Measurements from ENCODE around the gene REP15. TPM values are rescaled to one million over a fixed set of nuclear protein-coding genes. Genes with fewer than 3 reads are reported as not detected.

Gene REP15
- total RNA-seq, 4 donors from 2014 or later, result 1.8 to 7.2 (median 2.0) TPM

DNA sequence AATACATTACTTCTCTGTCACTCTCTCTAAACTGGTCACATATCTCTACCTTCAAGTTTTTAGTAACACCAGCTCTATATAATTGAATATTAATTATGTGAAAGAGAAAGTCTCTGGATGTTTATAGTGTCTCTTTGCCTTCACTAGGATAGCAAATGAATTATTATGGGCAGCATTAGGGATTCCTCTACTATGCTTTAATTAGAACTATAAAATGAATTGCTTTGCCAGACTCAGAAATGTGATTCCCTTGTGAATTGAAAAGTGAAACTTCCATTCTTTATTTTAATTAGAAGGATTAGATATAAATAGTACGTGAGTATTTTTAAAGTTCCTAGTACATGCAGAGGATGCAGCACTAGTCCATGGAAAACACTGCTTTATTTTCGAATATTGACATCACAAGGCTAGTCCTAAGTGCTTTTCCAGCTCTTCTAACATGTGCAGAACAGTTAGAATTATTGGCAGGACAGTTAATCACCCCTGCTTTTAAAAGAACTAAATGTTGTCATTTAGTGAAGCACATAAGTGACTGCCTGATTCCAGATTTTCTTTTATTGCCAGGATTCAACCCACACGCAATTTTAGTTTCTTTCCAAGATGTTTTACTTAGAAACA is 23.0 kb upstream of the REP15 start:
- DNase-seq, result no peak
- Histone ChIP-seq H3K4me1 (no peaks in the 10 kb centered on the region), H3K4me3 (replicated peaks in 1 of 3) (no peak overlapping the region), H3K27ac (no peak overlapping the region), H3K9me3 (no peaks in the 10 kb centered on the region), H3K27me3 (no peaks in the 10 kb centered on the region), H3K36me3 (peaks cover 18 to 21% of the 10 kb centered on the region in 2 donors)
- no peak for TF ChIP-seq CTCF (IDR thresholded peaks at IDR 0.05)
- intact Hi-C loops (cut with DNase I), result no loop called here
- WGBS, 2 donors, result 60 to 73% methylated on average over 3 of the region's 3 CpGs

- Histone ChIP-seq H3K36me3 (peaks cover 24 to 31% of the 10 kb centered on the region in 2 donors), H3K4me1 (no peaks in the 10 kb centered on the region), H3K9me3 (no peaks in the 10 kb centered on the region), H3K4me3 (replicated peaks in 1 of 3) (no peak overlapping the region), H3K27ac (no peak overlapping the region), H3K27me3 (no peaks in the 10 kb centered on the region)
- intact Hi-C loops (cut with DNase I), result no loop called here
- DNase-seq, result no peak
- 79 to 82% methylated on average over 2 of the region's 2 CpGs for WGBS, 2 donors
- TF ChIP-seq CTCF (IDR thresholded peaks at IDR 0.05) (no peak), POLR2A (IDR thresholded peaks at IDR 0.05) (no peak)
Measured at GRCh38 chr12:27674989-27675388, 21.3 kb upstream of the REP15 start.

- Histone ChIP-seq H3K36me3 (peaks cover 50 to 59% of the 10 kb centered on the region in 2 donors), H3K27ac (no peak overlapping the region), H3K9me3 (no peaks in the 10 kb centered on the region), H3K27me3 (no peaks in the 10 kb centered on the region), H3K4me1 (no peaks in the 10 kb centered on the region), H3K4me3 (replicated peaks in 1 of 3) (no peak overlapping the region)
- TF ChIP-seq POLR2A (IDR thresholded peaks at IDR 0.05) (no peak), CTCF (IDR thresholded peaks at IDR 0.05) (no peak)
- no peak for DNase-seq
- intact Hi-C loops (cut with DNase I), result no loop called here
Measured at GRCh38 chr12:27680619-27681018, 15.6 kb upstream of the REP15 start.

GRCh38 chr12:27682534-27682933 is 13.7 kb upstream of the REP15 start:
- TF ChIP-seq POLR2A (IDR thresholded peaks at IDR 0.05) (no peak), CTCF (IDR thresholded peaks at IDR 0.05) (no peak)
- 95 to 96% methylated on average over 2 of the region's 2 CpGs for WGBS, 2 donors
- Histone ChIP-seq H3K4me1 (no peaks in the 10 kb centered on the region), H3K9me3 (no peaks in the 10 kb centered on the region), H3K4me3 (replicated peaks in 1 of 3) (no peak overlapping the region), H3K27ac (no peak overlapping the region), H3K27me3 (no peaks in the 10 kb centered on the region), H3K36me3 (peaks cover 44 to 50% of the 10 kb centered on the region in 2 donors)
- DNase-seq, result no peak
- intact Hi-C loops (cut with DNase I), result no loop called here

DNA sequence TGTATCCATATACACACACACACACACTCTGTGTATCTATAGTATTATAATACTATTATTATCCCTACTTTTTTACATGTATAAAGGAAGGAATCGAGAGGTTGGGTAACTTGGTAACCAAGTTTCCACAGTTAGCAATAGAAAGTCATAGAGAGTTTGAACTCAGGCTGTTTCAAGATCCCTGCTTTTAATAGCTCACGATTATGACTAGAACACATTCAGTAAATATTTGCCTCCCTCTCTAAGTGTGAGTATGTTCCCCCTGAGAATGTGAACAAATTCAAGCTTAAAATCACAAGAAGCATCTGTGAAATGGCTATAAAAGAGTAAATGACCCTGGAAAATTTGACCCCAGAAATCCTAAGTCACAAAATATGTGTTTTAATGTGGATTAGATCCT is 11.0 kb upstream of the REP15 start:
- 93 to 97% methylated on average over 2 of the region's 2 CpGs for WGBS, 2 donors
- H3K27ac ChIP-seq, result no peak overlapping the region
- peaks cover 47 to 64% of the 10 kb centered on the region in 2 donors for H3K36me3 ChIP-seq
- TF ChIP-seq POLR2A (IDR thresholded peaks at IDR 0.05) (no peak), CTCF (IDR thresholded peaks at IDR 0.05) (no peak)
- H3K9me3 ChIP-seq, result no peaks in the 10 kb centered on the region
- no peak overlapping the region for H3K4me3 ChIP-seq (replicated peaks in 1 of 3)
- no peaks in the 10 kb centered on the region for H3K27me3 ChIP-seq
- intact Hi-C loops (cut with DNase I), result no loop called here
- no peak for DNase-seq
- no peaks in the 10 kb centered on the region for H3K4me1 ChIP-seq
